Activated T-helper 17 cell treated with anti-CD3 and anti-CD28 coated beads, Interleukin-2, amount 50 U/mL, for 72 hours (primary cell): ENCODE results near the gene TMOD3. TPM values are rescaled to one million over a fixed set of nuclear protein-coding genes. Genes with fewer than 3 reads are reported as not detected.
"Not testable (repeated sequence)": the region's sequence is repeated elsewhere in the genome, so short reads cannot be mapped to it uniquely, and the experiment has no call there.

Source experiments
- ATAC-seq: fragments of 150-1000 bp; cut with Tn5 transposase; replicated peaks from 2 replicates; pipeline ENCODE4 v1.10.0; 2021; ENCODE audit warnings: mild to moderate bottlenecking, moderate library complexity
- H3K27ac Mint-ChIP-seq: one replicate; pipeline ENCODE4 v1.8.0; 2022; ENCODE audit warnings: mixed read lengths
- H3K27me3 Mint-ChIP-seq: one replicate; pipeline ENCODE4 v1.8.0; 2022; ENCODE audit warnings: mixed read lengths
- H3K36me3 Mint-ChIP-seq: one replicate; pipeline ENCODE4 v1.8.0; 2022; ENCODE audit warnings: low read depth, mild to moderate bottlenecking, mixed read lengths
- H3K4me1 Mint-ChIP-seq: one replicate; pipeline ENCODE4 v1.8.0; 2022; ENCODE audit warnings: mixed read lengths
- H3K4me3 Mint-ChIP-seq: one replicate; pipeline ENCODE4 v1.8.0; 2022; ENCODE audit warnings: mild to moderate bottlenecking, mixed read lengths
- H3K9me3 Mint-ChIP-seq: one replicate; pipeline ENCODE4 v1.8.0; 2022; ENCODE audit warnings: mixed read lengths
- total RNA-seq, 2 donors: library from RNA; stranded (reverse); gene quantifications; one replicate each; pipeline ENCODE4 v1.2.3, GENCODE V29; 2022

Gene TMOD3
- 10 to 100 TPM; 64.5 to 76.9 TPM for total RNA-seq

DNA sequence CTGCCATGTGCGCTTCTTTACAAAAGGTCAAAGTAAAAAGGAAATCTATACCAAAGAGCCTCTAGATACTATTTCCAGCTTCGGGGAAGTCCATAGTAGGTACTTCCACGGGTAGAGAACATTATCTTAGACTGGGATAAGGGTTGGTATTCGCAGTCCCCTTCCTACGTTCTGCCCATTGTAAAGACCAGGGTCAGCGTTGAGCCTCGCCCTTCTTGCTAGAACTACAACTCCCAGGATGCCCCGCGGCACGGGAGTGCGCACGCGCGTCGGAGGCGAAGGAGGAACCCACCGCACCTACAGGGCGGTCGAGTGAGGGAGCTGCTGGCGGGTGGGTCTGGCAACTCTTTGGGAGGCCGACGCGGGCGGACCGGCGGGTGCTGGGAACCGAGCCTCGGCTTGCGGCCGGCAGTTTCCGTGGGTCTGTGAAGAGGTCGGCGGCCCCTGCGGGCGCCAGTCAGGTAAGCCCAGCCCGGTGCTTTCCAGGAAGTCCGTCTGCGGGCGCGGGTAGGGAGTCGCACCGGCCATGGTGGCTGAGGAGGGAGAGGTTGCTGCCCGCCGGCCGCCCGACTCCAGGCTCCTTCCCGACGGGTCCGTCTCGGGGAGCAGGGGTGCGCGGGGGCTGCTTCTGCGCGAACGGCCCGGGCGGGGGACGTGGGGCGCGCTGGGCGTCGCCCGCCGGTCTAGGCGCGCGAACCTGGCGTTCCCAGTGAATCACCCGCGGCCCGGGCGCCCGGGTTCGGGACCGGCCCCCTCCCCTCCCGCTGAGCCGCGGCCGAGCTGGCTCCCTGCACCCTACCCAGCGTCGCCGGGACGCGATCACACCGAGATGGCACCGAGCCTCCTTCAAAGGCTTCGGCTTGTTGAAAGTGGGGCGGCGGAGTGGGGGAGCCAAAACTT is at the start of gene TMOD3:
TMOD3 (plus strand) TSS at position 278 of the 900 bp plus-strand sequence. CDS start 33,232 bp downstream, outside the sequence.
- no peaks in the 10 kb centered on the region for H3K9me3 Mint-ChIP-seq
- peak; percentile 79 for ATAC-seq
- H3K27ac Mint-ChIP-seq, result peak within 1 kb of the TSS; percentile 94
- H3K4me1 Mint-ChIP-seq, result peaks cover 24% of the 10 kb centered on the region
- H3K27me3 Mint-ChIP-seq, result no peaks in the 10 kb centered on the region
- peak within 1 kb of the TSS; percentile 95 for H3K4me3 Mint-ChIP-seq
- peaks cover 38% of the 10 kb centered on the region for H3K36me3 Mint-ChIP-seq

DNA sequence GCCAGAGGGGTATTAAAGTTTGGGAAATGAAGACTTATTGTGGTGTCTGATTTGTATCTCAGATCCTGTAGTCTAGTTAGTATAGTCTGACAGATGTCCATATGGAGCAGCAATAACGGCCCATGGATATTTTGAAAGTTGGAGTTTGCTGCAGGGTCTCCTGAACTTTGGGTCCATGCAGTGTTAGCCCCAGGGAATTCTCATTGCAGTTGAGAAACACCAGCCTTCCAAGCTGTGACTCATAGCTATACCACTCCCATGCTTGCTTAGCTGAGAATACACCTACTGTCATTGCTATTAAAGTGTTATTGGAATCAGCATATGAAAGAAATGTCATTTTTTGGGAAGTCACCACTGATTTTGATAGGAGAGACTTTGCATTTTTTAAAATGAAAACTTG is 48.8 kb upstream of the TMOD3 start:
- no peak for ATAC-seq
- no peaks in the 10 kb centered on the region for H3K9me3 Mint-ChIP-seq
- H3K36me3 Mint-ChIP-seq, result peaks cover 39% of the 10 kb centered on the region
- H3K27me3 Mint-ChIP-seq, result no peaks in the 10 kb centered on the region
- H3K4me3 Mint-ChIP-seq, result no peak overlapping the region
- H3K27ac Mint-ChIP-seq, result no peak overlapping the region
- H3K4me1 Mint-ChIP-seq, result peaks cover 6% of the 10 kb centered on the region

DNA sequence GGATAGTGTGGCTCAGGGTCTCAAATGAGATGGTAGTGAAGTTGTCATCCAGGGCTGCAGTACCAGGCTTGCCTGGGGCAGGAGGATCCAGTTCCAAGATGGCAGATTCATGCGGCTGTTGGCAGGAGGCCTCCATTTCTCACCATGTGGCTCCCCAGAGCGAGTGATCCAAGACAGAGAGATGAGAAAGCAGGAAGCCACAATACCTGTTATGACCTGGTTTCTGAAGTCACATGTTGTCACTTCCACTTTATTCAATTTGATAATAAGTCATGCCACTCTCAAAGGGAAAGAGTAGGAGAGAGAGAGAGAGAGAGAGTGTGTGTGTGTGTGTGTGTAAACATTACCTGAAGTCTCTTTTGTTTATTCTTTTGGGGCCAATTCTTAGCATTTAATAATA is 47.9 kb upstream of the TMOD3 start:
- no peak overlapping the region for H3K27ac Mint-ChIP-seq
- peaks cover 43% of the 10 kb centered on the region for H3K36me3 Mint-ChIP-seq
- H3K9me3 Mint-ChIP-seq, result no peaks in the 10 kb centered on the region
- no peaks in the 10 kb centered on the region for H3K27me3 Mint-ChIP-seq
- ATAC-seq, result no peak
- H3K4me1 Mint-ChIP-seq, result no peaks in the 10 kb centered on the region
- no peak overlapping the region for H3K4me3 Mint-ChIP-seq

DNA sequence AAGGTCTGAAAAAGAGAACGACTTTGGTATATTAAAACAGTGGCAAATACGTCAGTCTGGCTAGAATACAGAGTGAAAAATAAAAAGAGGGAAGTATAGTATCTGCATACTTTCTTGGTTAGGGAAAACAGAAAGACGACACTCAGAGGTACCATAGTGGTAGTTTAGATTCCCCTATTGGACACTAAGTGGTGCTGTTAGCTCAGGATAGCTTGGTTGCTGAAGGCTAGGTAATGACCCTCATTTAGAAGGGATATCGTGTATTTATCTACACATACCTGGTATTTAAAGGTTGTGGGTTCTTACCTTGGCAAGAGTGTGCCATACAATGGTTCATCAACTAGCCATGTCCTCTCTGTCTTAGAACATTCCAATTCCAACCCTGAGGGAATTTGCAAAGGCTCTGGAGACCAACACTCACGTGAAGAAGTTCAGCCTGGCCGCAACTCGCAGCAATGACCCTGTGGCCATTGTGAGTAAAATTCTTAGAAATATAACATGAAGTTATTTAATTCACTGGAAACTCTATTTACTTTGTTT is 47.0 kb upstream of the TMOD3 start:
- no peak for ATAC-seq
- H3K4me1 Mint-ChIP-seq, result no peaks in the 10 kb centered on the region
- H3K27me3 Mint-ChIP-seq, result no peaks in the 10 kb centered on the region
- H3K27ac Mint-ChIP-seq, result no peak overlapping the region
- H3K9me3 Mint-ChIP-seq, result no peaks in the 10 kb centered on the region
- H3K36me3 Mint-ChIP-seq, result peaks cover 46% of the 10 kb centered on the region
- no peak overlapping the region for H3K4me3 Mint-ChIP-seq

DNA sequence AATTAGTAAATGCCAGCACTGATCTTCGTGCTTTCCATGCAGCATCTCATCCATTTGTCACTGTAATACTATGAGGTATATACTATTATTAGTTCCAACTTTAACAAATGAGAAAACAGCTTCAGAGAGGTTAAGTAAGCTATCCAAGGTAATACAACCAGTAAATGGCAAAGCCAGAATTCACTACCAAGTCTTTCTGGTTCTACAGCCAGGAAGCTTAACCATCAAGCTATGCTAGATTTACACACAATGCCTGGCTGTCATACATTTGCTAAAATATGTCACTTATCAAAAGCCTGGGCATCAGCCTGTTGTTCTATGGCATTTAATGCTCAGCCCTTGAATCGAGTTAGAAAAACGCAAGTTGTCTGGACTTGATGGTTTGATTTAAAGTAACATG is 45.5 kb upstream of the TMOD3 start:
- H3K27ac Mint-ChIP-seq, result no peak overlapping the region
- H3K4me1 Mint-ChIP-seq, result no peaks in the 10 kb centered on the region
- no peaks in the 10 kb centered on the region for H3K9me3 Mint-ChIP-seq
- no peak overlapping the region for H3K4me3 Mint-ChIP-seq
- peaks cover 46% of the 10 kb centered on the region for H3K36me3 Mint-ChIP-seq
- no peak for ATAC-seq
- no peaks in the 10 kb centered on the region for H3K27me3 Mint-ChIP-seq

DNA sequence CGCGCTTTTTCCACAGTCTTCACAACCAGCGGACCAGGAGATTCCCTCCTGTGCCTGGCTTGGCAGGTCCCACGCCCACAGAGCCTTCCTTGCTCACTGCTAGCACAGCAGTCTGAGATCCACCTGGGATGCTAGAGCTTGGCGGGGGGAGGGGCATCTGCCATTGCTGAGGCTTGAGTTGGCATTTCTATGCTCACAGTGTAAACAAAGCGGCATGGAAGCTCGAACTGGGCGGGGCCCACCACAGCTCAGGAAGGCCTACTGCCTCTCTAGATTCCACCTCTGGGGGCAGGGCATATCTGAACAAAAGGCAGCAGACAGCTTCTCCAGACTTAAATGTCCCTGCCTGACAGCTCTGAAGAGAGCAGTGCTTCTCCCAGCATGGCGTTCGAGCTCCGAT is 42.3 kb upstream of the TMOD3 start:
- not testable (repeated sequence) for H3K4me3 Mint-ChIP-seq, H3K9me3 Mint-ChIP-seq, ATAC-seq, H3K4me1 Mint-ChIP-seq, H3K27ac Mint-ChIP-seq, H3K27me3 Mint-ChIP-seq
- peaks cover 32% of the 10 kb centered on the region for H3K36me3 Mint-ChIP-seq

DNA sequence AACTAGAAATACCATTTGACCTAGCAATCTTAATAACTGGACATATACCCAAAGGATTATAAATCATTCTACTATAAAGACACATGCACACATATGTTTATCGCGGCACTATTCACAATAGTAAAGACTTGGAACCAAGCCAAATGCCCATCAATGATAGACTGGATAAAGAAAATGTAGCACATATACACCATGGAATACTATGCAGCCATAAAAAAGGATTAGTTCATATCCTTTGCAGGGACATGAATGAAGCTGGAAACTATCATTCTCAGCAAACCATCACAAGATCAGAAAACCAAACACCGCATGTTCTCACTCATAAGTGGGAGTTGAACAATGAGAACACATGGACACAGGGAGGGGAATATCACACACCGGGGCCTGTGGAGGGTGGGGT is 37.0 kb upstream of the TMOD3 start:
- H3K27me3 Mint-ChIP-seq, H3K4me1 Mint-ChIP-seq, ATAC-seq, H3K27ac Mint-ChIP-seq, H3K4me3 Mint-ChIP-seq, H3K9me3 Mint-ChIP-seq, H3K36me3 Mint-ChIP-seq: not testable (repeated sequence)

DNA sequence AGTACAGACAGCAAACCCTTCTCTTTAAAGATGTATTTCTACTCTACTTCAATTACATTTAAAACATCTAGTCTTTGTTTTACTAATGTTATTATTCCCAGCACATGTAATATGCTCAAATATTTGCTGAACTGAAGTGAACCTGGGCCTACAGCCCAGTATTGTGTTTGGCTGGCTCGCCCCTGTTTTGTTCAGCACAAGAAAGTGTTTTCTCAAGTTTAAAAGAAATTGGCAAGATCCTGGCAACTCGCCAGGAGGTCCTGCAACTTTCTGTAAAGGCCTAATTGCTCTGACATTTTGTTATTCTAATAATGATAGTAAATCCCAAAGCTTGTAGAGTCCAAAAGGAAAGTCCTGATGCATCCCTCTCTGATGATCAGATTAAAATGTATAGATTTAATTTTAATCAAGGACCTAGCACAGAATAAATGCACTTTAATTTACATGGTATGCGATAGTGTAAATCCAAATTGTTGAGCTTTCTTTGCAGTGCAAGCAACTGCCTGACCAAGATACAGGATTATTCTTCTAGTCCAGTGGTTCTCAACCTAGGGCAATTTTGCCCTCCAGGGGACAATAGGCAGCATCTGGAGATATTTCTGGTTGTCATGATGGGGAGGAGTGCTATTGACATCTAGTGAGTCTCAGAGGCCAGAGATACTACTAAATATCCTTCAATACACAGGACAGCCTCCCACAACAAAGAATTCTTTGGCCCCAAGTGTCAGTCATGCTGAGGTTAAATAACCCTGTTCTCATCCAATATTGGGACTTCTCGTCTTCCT is 35.7 kb upstream of the TMOD3 start:
- Mint-ChIP-seq H3K4me1 (no peaks in the 10 kb centered on the region), H3K9me3 (no peaks in the 10 kb centered on the region), H3K36me3 (peaks cover 9% of the 10 kb centered on the region), H3K27me3 (no peaks in the 10 kb centered on the region), H3K27ac (no peak overlapping the region), H3K4me3 (no peak overlapping the region)
- no peak for ATAC-seq

DNA sequence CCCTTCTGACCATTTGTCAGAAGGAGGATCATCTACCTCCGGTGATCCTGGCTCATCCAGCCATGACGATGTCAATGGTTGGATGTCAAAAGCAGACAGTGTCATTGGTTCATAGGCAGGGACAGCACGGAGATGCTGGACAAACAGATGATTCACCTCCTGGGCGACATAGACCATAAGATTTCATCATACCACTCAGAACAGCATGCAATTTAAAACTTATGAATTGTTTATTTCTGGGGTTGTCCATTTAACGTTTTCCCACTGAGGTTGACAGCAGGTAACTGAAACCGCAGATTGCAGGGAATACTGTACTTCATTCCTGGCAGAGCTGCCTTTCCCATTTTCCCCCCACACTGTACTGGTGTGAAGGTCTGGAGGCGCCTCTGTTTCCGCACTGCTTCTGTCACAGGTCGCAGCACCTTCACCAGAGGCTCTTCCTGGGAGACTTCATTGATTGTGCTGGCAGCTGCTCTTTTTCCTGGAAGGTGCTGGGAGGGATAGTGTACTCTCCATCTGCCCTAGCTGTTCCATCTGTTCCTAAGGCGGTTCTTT is 32.5 kb upstream of the TMOD3 start:
- H3K27me3 Mint-ChIP-seq, result no peaks in the 10 kb centered on the region
- H3K9me3 Mint-ChIP-seq, result no peaks in the 10 kb centered on the region
- no peaks in the 10 kb centered on the region for H3K4me1 Mint-ChIP-seq
- H3K4me3 Mint-ChIP-seq, result no peak overlapping the region
- H3K36me3 Mint-ChIP-seq, result peaks cover 27% of the 10 kb centered on the region
- no peak for ATAC-seq
- no peak overlapping the region for H3K27ac Mint-ChIP-seq

DNA sequence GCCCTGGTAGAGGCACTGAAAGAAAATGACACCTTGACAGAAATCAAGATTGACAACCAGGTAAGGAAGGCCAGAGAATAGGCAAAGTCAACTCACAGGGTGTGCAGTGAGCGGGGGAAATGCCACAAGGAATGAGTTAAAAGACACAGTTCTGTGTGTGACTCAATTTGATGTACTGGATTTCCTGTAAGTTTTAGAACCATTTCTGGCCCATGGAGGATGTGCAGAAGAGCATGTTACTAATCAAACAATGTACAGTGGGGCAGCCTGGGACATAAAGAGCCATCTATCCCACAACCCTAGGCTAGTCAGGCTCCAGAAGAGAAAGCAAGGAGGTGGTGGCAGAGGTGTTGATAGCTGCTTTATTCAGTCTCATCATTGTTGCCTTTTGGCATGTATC is 31.2 kb upstream of the TMOD3 start:
- H3K36me3 Mint-ChIP-seq, result peaks cover 27% of the 10 kb centered on the region
- H3K4me3 Mint-ChIP-seq, result no peak overlapping the region
- no peaks in the 10 kb centered on the region for H3K27me3 Mint-ChIP-seq
- H3K27ac Mint-ChIP-seq, result no peak overlapping the region
- no peaks in the 10 kb centered on the region for H3K4me1 Mint-ChIP-seq
- peak; percentile 28 for ATAC-seq
- no peaks in the 10 kb centered on the region for H3K9me3 Mint-ChIP-seq

DNA sequence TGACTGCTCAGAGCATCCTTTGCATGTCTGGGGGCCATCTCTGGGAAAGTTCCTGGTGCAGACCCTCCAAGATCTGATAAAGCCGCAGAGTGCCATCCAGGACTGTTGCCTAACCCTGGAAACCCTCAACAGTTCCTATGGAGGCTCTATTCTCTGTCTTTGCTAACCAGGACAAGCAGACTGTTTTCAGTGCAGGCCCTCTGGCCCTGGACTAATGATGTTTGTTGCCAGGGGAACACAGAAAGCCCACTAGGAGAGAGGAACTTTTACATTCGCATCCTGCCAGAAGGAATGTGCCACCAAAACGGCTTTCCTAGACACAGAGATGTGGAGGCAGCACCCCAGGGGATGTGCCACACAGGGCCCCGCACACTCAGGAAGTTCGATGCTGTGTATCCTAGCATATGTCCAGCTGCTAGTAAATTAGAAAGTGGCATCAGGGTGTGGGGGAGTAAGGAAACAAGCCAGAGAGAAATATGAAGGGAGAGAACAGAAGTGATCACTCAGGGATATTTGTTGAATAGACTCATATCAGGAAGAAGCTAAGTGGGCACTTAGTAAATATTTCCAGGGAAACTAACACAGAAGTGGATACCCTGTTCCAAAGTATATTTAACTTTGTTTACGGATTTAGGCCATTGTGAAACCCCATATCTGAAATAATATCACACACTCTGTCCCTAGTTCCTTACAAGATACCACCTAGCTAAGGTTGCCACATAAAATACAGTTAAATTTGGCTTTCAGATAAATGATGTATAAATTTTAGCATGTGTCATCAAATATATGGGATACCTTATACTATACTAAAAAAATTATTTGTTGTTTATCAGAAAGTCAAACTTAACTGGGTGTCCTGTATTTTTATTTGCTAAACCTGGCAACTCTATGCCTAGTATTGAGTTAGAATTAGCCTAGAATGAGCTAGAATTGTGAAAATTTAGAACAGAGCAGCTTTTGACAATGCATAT is 29.9 kb upstream of the TMOD3 start:
- Mint-ChIP-seq H3K4me1 (no peaks in the 10 kb centered on the region), H3K27ac (peak overlapping the region; percentile 61), H3K4me3 (no peak overlapping the region), H3K27me3 (no peaks in the 10 kb centered on the region), H3K9me3 (no peaks in the 10 kb centered on the region), H3K36me3 (peaks cover 35% of the 10 kb centered on the region)
- ATAC-seq, result no peak

DNA sequence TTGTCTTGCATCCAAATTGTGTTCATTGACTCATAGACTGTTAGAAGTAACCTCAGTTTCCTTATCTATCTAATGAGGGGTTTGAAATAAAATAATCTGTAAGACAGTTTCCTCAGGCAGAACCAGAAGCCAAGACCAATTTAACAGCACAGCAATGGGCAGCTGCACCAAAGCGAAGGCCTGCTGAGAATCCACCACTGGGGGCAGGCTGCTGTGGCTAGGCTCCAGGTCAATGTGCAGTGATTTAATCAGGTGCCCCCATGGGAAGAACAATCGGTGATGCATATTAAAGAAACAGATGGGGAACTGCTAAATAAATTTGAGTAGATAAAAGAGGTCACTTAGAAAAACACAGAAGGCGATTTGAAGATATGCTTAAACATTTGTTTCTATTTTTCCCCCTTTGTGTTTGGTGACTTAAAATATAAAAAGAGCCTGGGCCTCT is 28.0 kb upstream of the TMOD3 start:
- H3K4me1 Mint-ChIP-seq, result no peaks in the 10 kb centered on the region
- peaks cover 40% of the 10 kb centered on the region for H3K36me3 Mint-ChIP-seq
- H3K27ac Mint-ChIP-seq, result no peak overlapping the region
- H3K9me3 Mint-ChIP-seq, result no peaks in the 10 kb centered on the region
- no peak for ATAC-seq
- H3K4me3 Mint-ChIP-seq, result no peak overlapping the region
- no peaks in the 10 kb centered on the region for H3K27me3 Mint-ChIP-seq

DNA sequence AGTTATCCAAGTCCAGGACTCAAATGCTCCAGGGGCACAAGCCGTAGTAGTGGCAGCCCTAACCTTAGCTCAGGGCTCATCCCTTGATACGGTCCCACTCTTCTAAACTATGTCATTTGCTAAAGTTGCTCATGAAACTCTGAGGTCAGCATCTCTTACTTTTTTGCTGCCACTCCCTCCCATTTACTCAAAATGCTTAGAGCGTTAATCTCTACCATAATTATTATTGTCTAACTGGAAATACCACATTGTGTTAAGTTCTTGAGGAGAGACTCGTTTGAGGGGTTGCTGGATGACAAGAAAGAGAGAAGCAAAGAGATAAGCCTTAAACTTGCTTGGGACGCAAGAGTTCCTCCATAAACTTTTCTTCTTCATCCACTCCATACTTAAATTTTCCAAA is 26.9 kb upstream of the TMOD3 start:
- no peaks in the 10 kb centered on the region for H3K4me1 Mint-ChIP-seq
- no peaks in the 10 kb centered on the region for H3K27me3 Mint-ChIP-seq
- no peak for ATAC-seq
- H3K36me3 Mint-ChIP-seq, result peaks cover 51% of the 10 kb centered on the region
- H3K27ac Mint-ChIP-seq, result no peak overlapping the region
- no peaks in the 10 kb centered on the region for H3K9me3 Mint-ChIP-seq
- no peak overlapping the region for H3K4me3 Mint-ChIP-seq

DNA sequence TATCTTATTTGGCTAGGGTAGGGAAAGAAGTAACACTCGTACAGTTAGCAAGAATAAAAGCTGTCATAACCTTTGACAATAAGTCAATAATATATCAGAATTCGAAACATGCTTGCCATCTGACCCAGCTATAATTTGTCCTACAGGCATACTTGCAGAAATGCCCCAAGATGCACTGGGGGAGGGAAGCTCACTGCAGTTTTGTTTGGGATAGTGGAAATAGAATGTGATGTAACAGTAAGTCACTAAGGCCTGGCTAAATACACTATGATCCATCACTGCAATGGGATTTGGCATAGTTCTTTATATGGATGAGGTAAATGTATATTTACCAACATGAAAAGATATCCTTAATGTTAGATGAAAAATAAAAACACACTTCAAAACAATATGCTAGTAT is 25.5 kb upstream of the TMOD3 start:
- no peak overlapping the region for H3K27ac Mint-ChIP-seq
- H3K4me1 Mint-ChIP-seq, result no peaks in the 10 kb centered on the region
- H3K4me3 Mint-ChIP-seq, result no peak overlapping the region
- H3K36me3 Mint-ChIP-seq, result peaks cover 51% of the 10 kb centered on the region
- ATAC-seq, result no peak
- H3K9me3 Mint-ChIP-seq, result no peaks in the 10 kb centered on the region
- H3K27me3 Mint-ChIP-seq, result no peaks in the 10 kb centered on the region
